NOMO-1 (cell line): ENCODE measurements around the gene IQGAP2.

ENCODE experiments used
- DNase-seq, 2 experiments: peaks; one replicate each; lab custom pipeline; 2025; ENCODE audit not compliant: unreplicated experiment in 2 of 2; lab: John Stamatoyannopoulos, UW

The IQGAP2 gene

GRCh38 chr5:76383126-76383832, 19.8 kb upstream of the IQGAP2 start:
- DNase-seq = no peak

- DNase-seq = no peak
Observed at GRCh38 chr5:76384189-76384588, 18.9 kb upstream of the IQGAP2 start.

- DNase-seq = no peak
Observed at GRCh38 chr5:76384705-76385104, 18.4 kb upstream of the IQGAP2 start.

- DNase-seq = no peak
Observed at GRCh38 chr5:76385540-76385939, 17.5 kb upstream of the IQGAP2 start.

GRCh38 chr5:76386360-76386759, 16.7 kb upstream of the IQGAP2 start:
- DNase-seq = no peak

GRCh38 chr5:76388236-76388635, 14.8 kb upstream of the IQGAP2 start:
- no peak for DNase-seq

- no peak for DNase-seq
Observed at GRCh38 chr5:76388791-76389512, 14.1 kb upstream of the IQGAP2 start.

- no peak for DNase-seq
Observed at GRCh38 chr5:76389513-76390154, 13.5 kb upstream of the IQGAP2 start.

GRCh38 chr5:76391014-76391413, 12.1 kb upstream of the IQGAP2 start:
- DNase-seq = no peak

GRCh38 chr5:76393035-76393680, 9.9 kb upstream of the IQGAP2 start:
- DNase-seq = no peak

GRCh38 chr5:76397200-76397599, 5.9 kb upstream of the IQGAP2 start:
- DNase-seq = no peak

GRCh38 chr5:76399268-76399667, 3.8 kb upstream of the IQGAP2 start:
- DNase-seq = no peak

- no peak for DNase-seq
Observed at GRCh38 chr5:76400466-76400865, 2.6 kb upstream of the IQGAP2 start.

- no peak for DNase-seq
Observed at GRCh38 chr5:76401801-76402250, 1.3 kb upstream of the IQGAP2 start.

- DNase-seq = peak in 1 of 2 experiments; percentile 57
Observed at GRCh38 chr5:76402251-76402885, 717 bp upstream of the IQGAP2 start.

GRCh38 chr5:76403766-76404222, 709 bp downstream of the IQGAP2 start:
- DNase-seq = no peak

- no peak for DNase-seq
Observed at GRCh38 chr5:76404223-76405211, 1.4 kb downstream of the IQGAP2 start.

- peak in 1 of 2 experiments; percentile 32 for DNase-seq
Observed at GRCh38 chr5:76406014-76406413, 2.9 kb downstream of the IQGAP2 start.

- DNase-seq = no peak
Observed at GRCh38 chr5:76406673-76407072, 3.6 kb downstream of the IQGAP2 start.
